DND-41 (cell line): Measurements from ENCODE around the gene C1QTNF6.

Experiments used
- ATAC-seq: fragments of 200-7000 bp; cut with Tn5 transposase; 3 replicates; pipeline ENCODE4 v1.9.1; 2021; ENCODE audit warnings: low read depth; ENCODE audit not compliant: insufficient read depth
- DNase-seq: peaks from one replicate; pipeline ENCODE4 v3.0.0-alpha.2; 2020
- H2AFZ ChIP-seq: 2 replicates; pipeline ENCODE4 v1.6.0; 2012; ENCODE audit warnings: low read depth, low read length
- H3K27ac ChIP-seq: 2 replicates; pipeline ENCODE4 v1.5.1; 2012; ENCODE audit warnings: low read length, inconsistent platforms
- H3K27me3 ChIP-seq: fragments of 200-600 bp; sonication (generic); 2 replicates; pipeline ENCODE4 v1.6.0; 2012; ENCODE audit warnings: low read length, mild to moderate bottlenecking, inconsistent platforms; ENCODE audit not compliant: insufficient read depth, poor library complexity
- H3K36me3 ChIP-seq: 2 replicates; pipeline ENCODE4 v1.5.1; 2012; ENCODE audit warnings: low read length, inconsistent platforms; ENCODE audit not compliant: insufficient read depth
- H3K4me1 ChIP-seq: 2 replicates; pipeline ENCODE4 v1.5.1; 2012; ENCODE audit warnings: mild to moderate bottlenecking, low read length; ENCODE audit not compliant: insufficient read depth
- H3K4me2 ChIP-seq: 2 replicates; pipeline ENCODE4 v1.6.0; 2012; ENCODE audit warnings: mild to moderate bottlenecking, moderate library complexity, low read length, inconsistent platforms; ENCODE audit not compliant: insufficient read depth
- H3K4me3 ChIP-seq, 2 experiments: fragments of 200-600 bp in 1 of 2; shearing (Covaris generic) in 1 of 2; 2 replicates each; pipeline ENCODE4 v1.5.1; 2012 to 2016; ENCODE audit warnings: inconsistent platforms in 2 of 2, low read length in 2 of 2, mild to moderate bottlenecking in 2 of 2, low read depth in 1 of 2, moderate library complexity in 1 of 2
- H3K79me2 ChIP-seq: 2 replicates; pipeline ENCODE4 v1.6.0; 2012; ENCODE audit warnings: low read length, inconsistent platforms; ENCODE audit not compliant: insufficient read depth
- H3K9ac ChIP-seq: 2 replicates; pipeline ENCODE4 v1.6.0; 2012; ENCODE audit warnings: low read depth, mild to moderate bottlenecking, inconsistent platforms, low read length, moderate library complexity
- H3K9me3 ChIP-seq: 2 replicates; pipeline ENCODE4 v1.5.1; 2012; ENCODE audit warnings: low read length, moderate library complexity, mild to moderate bottlenecking, inconsistent platforms; ENCODE audit not compliant: insufficient read depth, severe bottlenecking
- H4K20me1 ChIP-seq: 2 replicates; pipeline ENCODE4 v1.6.0; 2012; ENCODE audit warnings: low read length; ENCODE audit not compliant: insufficient read depth
- EZH2 ChIP-seq: IDR thresholded peaks from 3 replicates; pipeline ENCODE4 v1.6.1; 2012; ENCODE audit warnings: borderline replicate concordance, low read depth, mild to moderate bottlenecking, moderate library complexity, low read length, inconsistent platforms; ENCODE audit not compliant: severe bottlenecking
- TF ChIP-seq, protein P1 (sequence below): IDR thresholded peaks from 2 replicates; pipeline ENCODE4 v1.5.1; 2012; ENCODE audit warnings: borderline replicate concordance, low read length, moderate library complexity, mild to moderate bottlenecking; ENCODE audit not compliant: poor library complexity, severe bottlenecking; ENCODE audit errors: extremely low read depth

C1QTNF6 gene

DNA sequence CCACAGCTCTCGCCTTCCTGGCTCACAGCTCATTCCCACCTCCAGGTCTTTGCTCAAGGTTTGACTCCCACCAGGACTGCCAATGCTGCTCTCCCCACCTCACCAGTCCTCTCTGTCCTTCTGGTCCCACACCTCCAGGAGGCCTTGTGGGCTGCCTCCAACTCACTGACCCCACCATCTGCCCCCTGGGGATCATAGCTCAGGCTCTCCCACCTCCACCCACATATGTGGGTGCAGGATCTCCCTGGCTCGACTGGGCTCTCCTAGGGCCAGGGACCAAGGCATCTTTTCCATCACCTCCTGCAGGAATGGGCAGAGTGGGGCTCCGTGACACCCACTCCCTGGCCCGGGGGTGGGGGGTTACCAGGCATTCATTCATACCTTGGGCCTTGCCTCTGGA, 38.0 kb upstream of the C1QTNF6 start:
- no peak overlapping the region for H3K27ac ChIP-seq
- H3K79me2 ChIP-seq, result peaks cover 23% of the 10 kb centered on the region
- H3K27me3 ChIP-seq, result no peaks in the 10 kb centered on the region
- H4K20me1 ChIP-seq, result peaks cover 11% of the 10 kb centered on the region
- no peak overlapping the region for H3K4me3 ChIP-seq
- H3K9ac ChIP-seq, result no peak overlapping the region
- DNase-seq (no peak), ATAC-seq (no peak)
- peaks cover 67% of the 10 kb centered on the region for H3K36me3 ChIP-seq
- TF ChIP-seq, protein P1, sequence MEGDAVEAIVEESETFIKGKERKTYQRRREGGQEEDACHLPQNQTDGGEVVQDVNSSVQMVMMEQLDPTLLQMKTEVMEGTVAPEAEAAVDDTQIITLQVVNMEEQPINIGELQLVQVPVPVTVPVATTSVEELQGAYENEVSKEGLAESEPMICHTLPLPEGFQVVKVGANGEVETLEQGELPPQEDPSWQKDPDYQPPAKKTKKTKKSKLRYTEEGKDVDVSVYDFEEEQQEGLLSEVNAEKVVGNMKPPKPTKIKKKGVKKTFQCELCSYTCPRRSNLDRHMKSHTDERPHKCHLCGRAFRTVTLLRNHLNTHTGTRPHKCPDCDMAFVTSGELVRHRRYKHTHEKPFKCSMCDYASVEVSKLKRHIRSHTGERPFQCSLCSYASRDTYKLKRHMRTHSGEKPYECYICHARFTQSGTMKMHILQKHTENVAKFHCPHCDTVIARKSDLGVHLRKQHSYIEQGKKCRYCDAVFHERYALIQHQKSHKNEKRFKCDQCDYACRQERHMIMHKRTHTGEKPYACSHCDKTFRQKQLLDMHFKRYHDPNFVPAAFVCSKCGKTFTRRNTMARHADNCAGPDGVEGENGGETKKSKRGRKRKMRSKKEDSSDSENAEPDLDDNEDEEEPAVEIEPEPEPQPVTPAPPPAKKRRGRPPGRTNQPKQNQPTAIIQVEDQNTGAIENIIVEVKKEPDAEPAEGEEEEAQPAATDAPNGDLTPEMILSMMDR, result no peak
- no peak for TF ChIP-seq EZH2
- no peak overlapping the region for H2AFZ ChIP-seq
- H3K4me2 ChIP-seq, result no peak overlapping the region
- peaks cover 34% of the 10 kb centered on the region for H3K4me1 ChIP-seq
- no peaks in the 10 kb centered on the region for H3K9me3 ChIP-seq

DNA sequence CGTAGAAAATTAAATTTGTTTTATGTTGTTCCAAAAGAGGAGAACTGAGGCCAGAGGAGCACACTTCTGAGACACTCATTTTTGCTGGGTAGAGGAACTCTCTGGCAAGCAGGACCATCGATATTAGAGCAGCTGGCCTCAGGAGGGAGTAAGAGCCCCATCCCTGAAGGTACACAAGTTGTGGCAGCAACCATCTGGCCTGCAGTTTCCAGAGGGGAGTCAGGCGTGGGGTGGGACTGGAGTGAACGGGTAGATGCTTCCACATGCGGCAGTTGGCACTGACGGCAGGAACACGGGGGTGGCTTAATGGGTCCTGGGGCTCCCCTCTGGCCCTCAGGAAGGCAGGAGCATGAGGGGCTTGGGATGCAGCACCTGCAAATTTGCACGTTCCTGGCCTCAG, 37.4 kb upstream of the C1QTNF6 start:
- TF ChIP-seq, protein P1, result peak; percentile 34
- no peak for TF ChIP-seq EZH2
- Histone ChIP-seq H3K4me2 (no peak overlapping the region), H2AFZ (no peak overlapping the region), H3K27ac (no peak overlapping the region), H3K9me3 (no peaks in the 10 kb centered on the region), H3K36me3 (peaks cover 61% of the 10 kb centered on the region), H3K4me1 (peaks cover 34% of the 10 kb centered on the region), H3K27me3 (no peaks in the 10 kb centered on the region), H4K20me1 (peaks cover 8% of the 10 kb centered on the region; the same call in 1 of the 2 replicates), H3K9ac (no peak overlapping the region), H3K4me3 (no peak overlapping the region), H3K79me2 (peaks cover 23% of the 10 kb centered on the region)
- no peak for DNase-seq
- no peak for ATAC-seq

DNA sequence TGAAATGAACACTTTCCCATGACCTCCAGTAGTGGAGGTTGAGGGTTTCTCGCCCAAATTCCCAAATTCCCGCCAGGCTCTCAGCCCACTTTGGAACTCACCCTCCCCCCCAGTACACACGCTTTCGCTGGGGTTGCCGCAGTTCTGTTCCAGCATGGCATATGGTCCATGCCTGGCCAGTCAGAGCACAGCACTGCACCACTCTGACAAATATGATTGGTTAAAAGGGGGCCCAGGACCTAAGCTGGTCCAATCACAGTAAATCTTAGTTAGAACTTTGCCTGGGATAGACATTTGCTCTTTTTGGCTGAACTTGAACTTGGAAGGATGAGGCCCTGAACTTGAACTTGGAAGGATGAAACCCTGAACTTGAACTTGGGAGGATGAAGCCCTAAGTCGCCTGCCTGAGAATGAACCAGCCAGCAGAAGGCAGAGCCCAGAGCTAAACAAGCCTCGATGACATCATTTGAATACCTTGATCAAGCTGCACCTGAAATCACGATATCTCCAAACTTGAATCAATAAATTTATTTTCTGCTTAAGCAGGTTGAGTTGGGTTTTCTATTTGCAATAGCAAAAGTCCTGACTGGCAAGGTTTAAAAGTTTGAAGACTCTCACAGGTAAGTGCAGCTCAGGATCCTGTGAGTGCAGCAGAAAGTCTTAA, 36.8 kb upstream of the C1QTNF6 start:
- Histone ChIP-seq H3K9me3 (no peaks in the 10 kb centered on the region), H3K36me3 (peaks cover 59% of the 10 kb centered on the region), H3K4me3 (no peak overlapping the region), H3K27ac (no peak overlapping the region), H2AFZ (no peak overlapping the region), H3K4me1 (peaks cover 34% of the 10 kb centered on the region), H3K9ac (no peak overlapping the region), H3K27me3 (no peaks in the 10 kb centered on the region), H4K20me1 (peaks cover 8% of the 10 kb centered on the region; the same call in 1 of the 2 replicates), H3K4me2 (no peak overlapping the region), H3K79me2 (peaks cover 23% of the 10 kb centered on the region)
- DNase-seq (no peak), ATAC-seq (no peak)
- TF ChIP-seq, protein P1, result no peak
- no peak for TF ChIP-seq EZH2
